Measurements from ENCODE around the gene NOL7. TPM values are rescaled to one million over a fixed set of nuclear protein-coding genes. Genes with fewer than 3 reads are reported as not detected.
A peak's percentile ranks its signal among the peaks of the same experiment; 100 is the strongest.

NOL7 gene
- total and polyA plus RNA-seq, 2 of the 13 experiments (the other 11 are each of a cell fraction or from before 2014, with no cell fraction given): 37.8 to 186 TPM

- TF ChIP-seq MBD4 (IDR thresholded peaks at IDR 0.05; ENCODE audit: borderline replicate concordance, low read length) (no peak), AKAP8 (CRISPR knock-in tag; IDR thresholded peaks at IDR 0.05) (peak; percentile 96), ZFX (CRISPR knock-in tag; IDR thresholded peaks at IDR 0.05; ENCODE audit: low read depth) (peak; percentile 99), HOXA9 (CRISPR knock-in tag; IDR thresholded peaks at IDR 0.05; ENCODE audit: borderline replicate concordance) (peak; percentile 97), KMT2A (CRISPR knock-in tag; IDR thresholded peaks at IDR 0.05) (peak; percentile 100), XRCC5 (optimal IDR thresholded peaks at IDR 0.05; ENCODE audit: low read length) (peak; percentile 90), HNF4G (IDR thresholded peaks at IDR 0.05; ENCODE audit: borderline replicate concordance, low read depth, low read length) (peak; percentile 59), HNF4G (CRISPR knock-in tag; IDR thresholded peaks at IDR 0.05; ENCODE audit: borderline replicate concordance, low read depth) (peak; percentile 92), CCAR2 (optimal IDR thresholded peaks at IDR 0.05; ENCODE audit: low read depth, low read length) (no peak), ZBTB8A (CRISPR knock-in tag; IDR thresholded peaks at IDR 0.05; ENCODE audit: borderline replicate concordance, low read depth) (no peak), HNRNPL (IDR thresholded peaks at IDR 0.05; ENCODE audit: low read depth, low read length) (peak; percentile 63; the same call in 1 of the 2 replicates), U2AF2 (IDR thresholded peaks at IDR 0.05; ENCODE audit: low read depth, low read length) (no peak), AHDC1 (CRISPR knock-in tag; IDR thresholded peaks at IDR 0.05; ENCODE audit: borderline replicate concordance) (peak; percentile 91), ZNF749 (CRISPR knock-in tag; IDR thresholded peaks at IDR 0.05; ENCODE audit: borderline replicate concordance) (peak; percentile 98), TP53 (CRISPR knock-in tag; conservative IDR thresholded peaks at IDR 0.05) (peak; percentile 63; the same call in 1 of the 2 replicates), ZNF335 (CRISPR knock-in tag; IDR thresholded peaks at IDR 0.05) (peak; percentile 94), ZNF329 (CRISPR knock-in tag; IDR thresholded peaks at IDR 0.05; ENCODE audit: low read depth) (peak; percentile 94; the same call in 1 of the 2 replicates), ZNF260 (CRISPR knock-in tag; IDR thresholded peaks at IDR 0.05; ENCODE audit: borderline replicate concordance, low read depth) (0 out of 2 replicates have a peak, but pooled peaks have one; percentile 17), ZHX1 (CRISPR knock-in tag; IDR thresholded peaks at IDR 0.05; ENCODE audit: low read depth) (peak; percentile 95), ZNF782 (CRISPR knock-in tag; IDR thresholded peaks at IDR 0.05; ENCODE audit: borderline replicate concordance) (peak; percentile 93; the same call in 1 of the 2 replicates), ZSCAN21 (CRISPR knock-in tag; IDR thresholded peaks at IDR 0.05; ENCODE audit: borderline replicate concordance) (peak; percentile 97)
These were observed at the start of gene NOL7 (continued) for GRCh38 chr6:13614926-13615791.
